ENCODE data around the gene CALML4. TPM values are rescaled to one million over a fixed set of nuclear protein-coding genes. Genes with fewer than 3 reads are reported as not detected.
"Not testable (repeated sequence)": the region's sequence is repeated elsewhere in the genome, so short reads cannot be mapped to it uniquely, and the experiment has no call there.

The CALML4 gene
- total and polyA plus RNA-seq, 12 donors = 0.28 to 5.9 (median 0.86) TPM

- Histone ChIP-seq H3K36me3 (peaks cover 0 to 99% (median 9%) of the 10 kb centered on the region in 9 donors), H3K9me3 (no peaks in the 10 kb centered on the region), H3K27ac (peak overlapping the region in 1 of 10 donors; percentile 24), H3K4me1 (peaks cover 0 to 12% (median 0%) of the 10 kb centered on the region in 9 donors), H3K27me3 (no peaks in the 10 kb centered on the region), H3K4me3 (no peak overlapping the region)
- intact Hi-C loops (cut with DNase I) = no loop called here
- DNase-seq (no peak), ATAC-seq (peak in 2 of 8 donors; percentile 45 to 51)
- TF ChIP-seq CTCF (IDR thresholded peaks at IDR 0.05) = no peak
Measured at GRCh38 chr15:68177742-68178141, 27.4 kb downstream of the CALML4 start.

- H3K27me3 ChIP-seq = no peaks in the 10 kb centered on the region
- ATAC-seq (no peak), DNase-seq (no peak)
- peaks cover 0 to 12% (median 0%) of the 10 kb centered on the region in 9 donors for H3K4me1 ChIP-seq
- H3K4me3 ChIP-seq = no peak overlapping the region
- intact Hi-C loops (cut with DNase I) = no loop called here
- WGBS, 2 donors = 95 to 96% methylated on average over 3 of the region's 3 CpGs
- H3K27ac ChIP-seq = no peak overlapping the region
- no peaks in the 10 kb centered on the region for H3K9me3 ChIP-seq
- H3K36me3 ChIP-seq = peaks cover 0 to 90% (median 9%) of the 10 kb centered on the region in 9 donors
- no peak for TF ChIP-seq CTCF (IDR thresholded peaks at IDR 0.05)
Measured at GRCh38 chr15:68176601-68177000, 28.5 kb downstream of the CALML4 start.

GRCh38 chr15:68175526-68175925, 29.6 kb downstream of the CALML4 start:
- H3K4me3 ChIP-seq = no peak overlapping the region
- no peak for DNase-seq
- 58 to 61% methylated on average over 2 of the region's 2 CpGs for WGBS, 2 donors
- no peaks in the 10 kb centered on the region for H3K9me3 ChIP-seq
- intact Hi-C loops (cut with DNase I) = no loop called here
- peaks cover 0 to 12% (median 0%) of the 10 kb centered on the region in 9 donors for H3K4me1 ChIP-seq
- peaks cover 0 to 88% (median 5%) of the 10 kb centered on the region in 9 donors for H3K36me3 ChIP-seq
- no peak for ATAC-seq
- H3K27ac ChIP-seq = no peak overlapping the region
- no peak for TF ChIP-seq CTCF (IDR thresholded peaks at IDR 0.05)
- no peaks in the 10 kb centered on the region for H3K27me3 ChIP-seq

DNA sequence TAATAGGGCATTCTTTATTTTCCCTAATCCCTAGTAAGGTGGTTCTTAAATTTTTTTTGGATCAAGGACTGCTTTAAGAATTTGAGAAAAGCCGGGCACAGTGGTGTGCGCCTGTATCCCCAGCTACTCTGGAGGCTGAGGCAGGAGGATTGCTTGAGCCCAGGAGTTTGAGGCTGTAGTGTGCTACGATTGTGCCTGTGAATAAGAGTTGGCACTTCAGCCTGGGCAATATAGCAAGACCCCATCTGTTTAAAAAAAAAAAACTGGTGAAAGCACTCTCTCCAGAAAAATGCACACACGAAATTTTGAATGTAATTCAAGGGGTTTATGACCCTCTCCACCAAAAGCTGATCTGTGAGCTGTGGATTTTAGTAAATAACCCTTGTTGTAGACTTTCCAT, 32.0 kb downstream of the CALML4 start:
- Histone ChIP-seq H3K36me3 (peaks cover 0 to 88% (median 5%) of the 10 kb centered on the region in 9 donors), H3K4me1 (peaks cover 0 to 21% (median 4%) of the 10 kb centered on the region in 9 donors), H3K27me3 (no peaks in the 10 kb centered on the region), H3K9me3 (no peaks in the 10 kb centered on the region), H3K4me3 (no peak overlapping the region), H3K27ac (no peak overlapping the region)
- 97 to 98% methylated on average over 4 of the region's 4 CpGs for WGBS, 2 donors
- TF ChIP-seq CTCF (IDR thresholded peaks at IDR 0.05) = no peak
- no peak for ATAC-seq
- no peak for DNase-seq
- intact Hi-C loops (cut with DNase I) = no loop called here

DNA sequence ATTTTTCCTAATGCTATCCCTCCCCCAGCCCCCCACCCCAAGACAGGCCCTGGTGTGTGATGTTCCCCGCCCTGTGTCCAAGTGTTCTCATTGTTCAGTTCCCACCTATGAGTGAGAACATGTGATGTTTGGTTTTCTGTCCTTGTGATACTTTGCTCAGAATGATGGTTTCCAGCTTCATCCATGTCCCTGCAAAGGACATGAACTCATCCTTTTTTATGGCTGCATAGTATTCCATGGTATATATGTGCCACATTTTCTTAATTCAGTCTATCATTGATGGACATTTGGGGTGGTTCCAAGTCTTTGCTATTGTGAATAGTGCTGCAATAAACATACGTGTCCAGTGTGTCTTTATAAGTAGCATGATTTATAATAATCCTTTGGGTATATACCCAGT, 33.1 kb downstream of the CALML4 start:
- H3K27ac ChIP-seq; H3K9me3 ChIP-seq; DNase-seq; intact Hi-C loops (cut with DNase I); H3K27me3 ChIP-seq; H3K4me3 ChIP-seq; ATAC-seq: not testable (repeated sequence)
- peaks cover 0 to 88% (median 5%) of the 10 kb centered on the region in 9 donors for H3K36me3 ChIP-seq
- WGBS, 2 donors = 69 to 94% methylated on average over 2 of the region's 2 CpGs
- peaks cover 0 to 17% (median 4%) of the 10 kb centered on the region in 9 donors for H3K4me1 ChIP-seq

Data from heart right ventricle (tissue), 16 donors.